ENCODE results near the gene RNF144A.

RNF144A gene

GRCh38 chr2:6909431-6910385 lies 7.5 kb upstream of the RNF144A start:
- DNase-seq, result peak; percentile 84

GRCh38 chr2:6911721-6912120 lies 5.5 kb upstream of the RNF144A start:
- no peak for DNase-seq

- DNase-seq, result peak; percentile 82
These were observed 3.6 kb upstream of the RNF144A start for GRCh38 chr2:6913415-6914157.

- peak; percentile 15 for DNase-seq
These were observed 2.4 kb upstream of the RNF144A start for GRCh38 chr2:6914828-6915227.

GRCh38 chr2:6915399-6915798 lies 1.8 kb upstream of the RNF144A start:
- no peak for DNase-seq

GRCh38 chr2:6916224-6916623 lies 988 bp upstream of the RNF144A start:
- no peak for DNase-seq

GRCh38 chr2:6916736-6917070 lies 509 bp upstream of the RNF144A start:
- DNase-seq, result no peak

- no peak for DNase-seq
These were observed 679 bp downstream of the RNF144A start for GRCh38 chr2:6917761-6918421.

- no peak for DNase-seq
These were observed 2.9 kb downstream of the RNF144A start for GRCh38 chr2:6919901-6920742.

GRCh38 chr2:6920743-6921064 lies 3.5 kb downstream of the RNF144A start:
- no peak for DNase-seq

- DNase-seq, result no peak
These were observed 4.2 kb downstream of the RNF144A start for GRCh38 chr2:6921321-6921922.

GRCh38 chr2:6922201-6922656 lies 5.0 kb downstream of the RNF144A start:
- no peak for DNase-seq

GRCh38 chr2:6923319-6923718 lies 6.1 kb downstream of the RNF144A start:
- no peak for DNase-seq

- no peak for DNase-seq
These were observed 7.1 kb downstream of the RNF144A start for GRCh38 chr2:6924101-6924923.

- DNase-seq, result no peak
These were observed 7.8 kb downstream of the RNF144A start for GRCh38 chr2:6924924-6925409.

GRCh38 chr2:6926071-6926732 lies 9.0 kb downstream of the RNF144A start:
- no peak for DNase-seq

GRCh38 chr2:6927186-6927585 lies 10.0 kb downstream of the RNF144A start:
- DNase-seq, result no peak

GRCh38 chr2:6927753-6928152 lies 10.5 kb downstream of the RNF144A start:
- no peak for DNase-seq

- no peak for DNase-seq
These were observed 11.2 kb downstream of the RNF144A start for GRCh38 chr2:6928452-6928851.

GRCh38 chr2:6929196-6929819 lies 12.1 kb downstream of the RNF144A start:
- DNase-seq, result no peak
